Neuronal stem cell (in vitro differentiated cells): ENCODE data around the gene SZT2.

Source experiments
- DNase-seq: peaks from one replicate; pipeline ENCODE4 v3.0.0-alpha.2; 2013; ENCODE audit warnings: low spot score
- H2AFZ ChIP-seq: one replicate; pipeline ENCODE4 v1.6.1; 2013; ENCODE audit warnings: mild to moderate bottlenecking, low read length, inconsistent platforms
- H2AK5ac ChIP-seq: 2 replicates; pipeline ENCODE4 v1.6.1; 2013; ENCODE audit warnings: low read depth, mild to moderate bottlenecking, inconsistent platforms, low read length, moderate library complexity, mixed read lengths
- H2BK120ac ChIP-seq: 2 replicates; pipeline ENCODE4 v1.6.1; 2013; ENCODE audit warnings: low read depth, mild to moderate bottlenecking, inconsistent platforms, low read length, moderate library complexity, mixed read lengths
- H2BK12ac ChIP-seq: one replicate; pipeline ENCODE4 v1.6.1; 2013; ENCODE audit warnings: low read length, inconsistent platforms
- H2BK15ac ChIP-seq: 2 replicates; pipeline ENCODE4 v1.6.1; 2013; ENCODE audit warnings: mild to moderate bottlenecking, low read length, inconsistent platforms, mixed read lengths
- H2BK5ac ChIP-seq: one replicate; pipeline ENCODE4 v1.6.1; 2013; ENCODE audit warnings: inconsistent platforms, mild to moderate bottlenecking, low read length, moderate library complexity
- H3K14ac ChIP-seq: one replicate; pipeline ENCODE4 v1.6.1; 2013; ENCODE audit warnings: low read length, inconsistent platforms
- H3K18ac ChIP-seq: 2 replicates; pipeline ENCODE4 v1.6.1; 2013; ENCODE audit warnings: low read length, inconsistent platforms
- H3K23ac ChIP-seq: 2 replicates; pipeline ENCODE4 v1.6.1; 2013; ENCODE audit warnings: low read depth, mild to moderate bottlenecking, mixed read lengths, low read length, inconsistent platforms; ENCODE audit not compliant: poor library complexity
- H3K27ac ChIP-seq: replicated peaks from 3 replicates; pipeline ENCODE4 v1.5.1; 2013; ENCODE audit warnings: low read length, inconsistent platforms
- H3K27me3 ChIP-seq, 3 experiments: 2 replicates each; pipeline ENCODE4 v1.6.1; 2013; ENCODE audit warnings: low read length in 3 of 3, mild to moderate bottlenecking in 2 of 3, inconsistent platforms in 1 of 3, low read depth in 1 of 3, mixed read lengths in 1 of 3, moderate library complexity in 1 of 3; ENCODE audit not compliant: control insufficient read depth in 3 of 3, insufficient read depth in 3 of 3
- H3K36me3 ChIP-seq, 2 donors: replicated peaks in 1 of 2; 2 replicates each; pipeline ENCODE4 v1.6.1; 2013; ENCODE audit warnings: low read length in 2 of 2; ENCODE audit not compliant: control insufficient read depth in 2 of 2, insufficient read depth in 2 of 2
- H3K4ac ChIP-seq: 2 replicates; pipeline ENCODE4 v1.6.1; 2013; ENCODE audit warnings: inconsistent platforms, mild to moderate bottlenecking, low read length, moderate library complexity
- H3K4me1 ChIP-seq, 2 donors: 1 replicate in 1 of 2; 2 replicates in 1 of 2; pipeline ENCODE4 v1.6.1; 2013; ENCODE audit warnings: low read length in 2 of 2, low read depth in 1 of 2; ENCODE audit not compliant: control insufficient read depth in 2 of 2, insufficient read depth in 1 of 2
- H3K4me2 ChIP-seq: one replicate; pipeline ENCODE4 v1.6.1; 2013; ENCODE audit warnings: mild to moderate bottlenecking, low read length, inconsistent platforms; ENCODE audit not compliant: insufficient read depth, poor library complexity, severe bottlenecking
- H3K4me3 ChIP-seq, 2 donors: 2 replicates each; pipeline ENCODE4 v1.5.1; 2013; ENCODE audit warnings: low read length in 2 of 2, mild to moderate bottlenecking in 2 of 2, inconsistent platforms in 1 of 2, moderate library complexity in 1 of 2
- H3K79me1 ChIP-seq: one replicate; pipeline ENCODE4 v1.6.1; 2013; ENCODE audit warnings: low read depth, mild to moderate bottlenecking, inconsistent platforms, low read length, moderate library complexity
- H3K9ac ChIP-seq: one replicate; pipeline ENCODE4 v1.6.1; 2013; ENCODE audit warnings: mild to moderate bottlenecking, low read depth, low read length, inconsistent platforms; ENCODE audit not compliant: poor library complexity
- H3K9me3 ChIP-seq, 2 donors: replicated peaks in 1 of 2; 2 replicates each; pipeline versions ENCODE3 to v1.6.1; 2013; ENCODE audit warnings: low read length in 2 of 2, mild to moderate bottlenecking in 2 of 2, inconsistent platforms in 1 of 2, low read depth in 1 of 2, mixed read lengths in 1 of 2, moderate library complexity in 1 of 2; ENCODE audit not compliant: control insufficient read depth in 2 of 2, insufficient read depth in 1 of 2
- H4K8ac ChIP-seq: one replicate; pipeline ENCODE4 v1.6.1; 2013; ENCODE audit warnings: low read depth, mild to moderate bottlenecking, inconsistent platforms, low read length, moderate library complexity
- H4K91ac ChIP-seq: one replicate; pipeline ENCODE4 v1.6.1; 2013; ENCODE audit warnings: low read length, low read depth, mild to moderate bottlenecking, inconsistent platforms; ENCODE audit not compliant: poor library complexity
- WGBS, 2 donors: extraction: QIAGEN DNeasy Blood & Tissue Kit; methylation state at CpG; one replicate each; pipeline ENCODE4 v1.1.7; 2013; ENCODE audit warnings: missing lambda C conversion rate in 2 of 2, mixed read lengths in 1 of 2; ENCODE audit not compliant: insufficient read length in 2 of 2, insufficient replicate concordance in 1 of 2; ENCODE audit errors: extremely low coverage in 2 of 2; 5-methylcytosine and 5-hydroxymethylcytosine counted together

The SZT2 gene

DNA sequence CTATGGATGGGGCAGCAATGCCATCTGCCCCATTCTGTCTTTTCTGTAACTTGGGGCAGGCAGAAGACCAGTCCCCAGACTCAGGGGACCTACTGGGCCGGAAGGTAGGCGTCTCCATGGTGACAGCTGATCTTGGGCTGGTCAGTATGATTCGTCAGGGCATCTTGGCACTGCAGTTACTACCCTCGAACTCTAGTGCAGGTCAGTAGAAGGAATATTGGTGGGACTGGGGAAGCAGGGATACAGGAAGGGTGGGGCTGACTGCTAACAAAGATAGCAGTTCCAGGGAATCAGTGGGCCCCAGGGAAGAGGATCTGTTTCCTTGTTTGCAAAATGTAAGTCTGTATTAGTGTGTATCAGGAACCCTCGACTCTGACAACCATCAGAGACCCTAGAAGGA, 26.2 kb downstream of the SZT2 start:
- no peak overlapping the region for H3K4me3 ChIP-seq
- H4K8ac ChIP-seq = no peak overlapping the region
- WGBS, 2 donors = no CpG with 5 or more reads among the region's 5 CpGs
- H3K23ac ChIP-seq = no peak overlapping the region
- H3K4me1 ChIP-seq = no peaks in the 10 kb centered on the region
- H3K4ac ChIP-seq = no peak overlapping the region
- no peak overlapping the region for H2BK12ac ChIP-seq
- no peak overlapping the region for H3K4me2 ChIP-seq
- no peak overlapping the region for H3K18ac ChIP-seq
- no peak overlapping the region for H2AK5ac ChIP-seq
- no peak overlapping the region for H3K14ac ChIP-seq
- no peak overlapping the region for H2BK120ac ChIP-seq
- no peak overlapping the region for H2AFZ ChIP-seq
- H3K27ac ChIP-seq = no peak overlapping the region
- no peak overlapping the region for H3K9ac ChIP-seq
- no peak overlapping the region for H4K91ac ChIP-seq
- no peaks in the 10 kb centered on the region for H3K27me3 ChIP-seq
- H3K79me1 ChIP-seq = no peaks in the 10 kb centered on the region
- peaks cover 21 to 65% of the 10 kb centered on the region in 2 donors for H3K36me3 ChIP-seq
- H2BK15ac ChIP-seq = no peak overlapping the region
- no peaks in the 10 kb centered on the region for H3K9me3 ChIP-seq
- no peak overlapping the region for H2BK5ac ChIP-seq
- no peak for DNase-seq

DNA sequence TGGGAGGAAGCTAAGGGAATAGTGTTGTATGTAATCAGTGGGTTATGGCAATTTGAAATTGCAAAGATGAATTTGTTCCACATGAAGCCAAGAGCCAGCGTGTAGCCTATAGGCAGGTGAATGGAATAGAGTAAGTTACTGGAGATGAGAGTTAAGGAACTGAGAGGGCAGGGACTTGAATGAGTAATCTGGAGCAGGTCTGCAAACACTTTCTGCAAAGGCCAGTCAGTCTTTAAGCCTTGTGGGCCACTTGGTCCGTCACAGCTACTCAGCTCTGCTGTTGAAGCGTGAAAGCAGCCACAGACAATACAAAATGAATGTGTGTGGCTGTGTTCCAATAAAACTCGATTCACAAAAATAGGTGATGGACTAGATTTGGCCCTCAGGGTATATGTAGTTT, 29.2 kb downstream of the SZT2 start:
- Histone ChIP-seq H3K27ac (no peak overlapping the region), H3K9me3 (no peaks in the 10 kb centered on the region), H2AK5ac (no peak overlapping the region), H3K36me3 (peaks cover 42 to 84% of the 10 kb centered on the region in 2 donors), H3K4me1 (no peaks in the 10 kb centered on the region), H2BK12ac (no peak overlapping the region), H3K9ac (no peak overlapping the region), H2BK120ac (no peak overlapping the region), H3K79me1 (no peaks in the 10 kb centered on the region), H3K27me3 (no peaks in the 10 kb centered on the region), H3K14ac (no peak overlapping the region), H3K23ac (no peak overlapping the region), H3K4me2 (no peak overlapping the region), H4K8ac (no peak overlapping the region), H3K4ac (no peak overlapping the region), H2BK5ac (no peak overlapping the region), H4K91ac (no peak overlapping the region), H3K18ac (no peak overlapping the region), H2BK15ac (no peak overlapping the region), H3K4me3 (no peak overlapping the region), H2AFZ (no peak overlapping the region)
- WGBS, 2 donors = no CpG with 5 or more reads among the region's 4 CpGs
- no peak for DNase-seq

DNA sequence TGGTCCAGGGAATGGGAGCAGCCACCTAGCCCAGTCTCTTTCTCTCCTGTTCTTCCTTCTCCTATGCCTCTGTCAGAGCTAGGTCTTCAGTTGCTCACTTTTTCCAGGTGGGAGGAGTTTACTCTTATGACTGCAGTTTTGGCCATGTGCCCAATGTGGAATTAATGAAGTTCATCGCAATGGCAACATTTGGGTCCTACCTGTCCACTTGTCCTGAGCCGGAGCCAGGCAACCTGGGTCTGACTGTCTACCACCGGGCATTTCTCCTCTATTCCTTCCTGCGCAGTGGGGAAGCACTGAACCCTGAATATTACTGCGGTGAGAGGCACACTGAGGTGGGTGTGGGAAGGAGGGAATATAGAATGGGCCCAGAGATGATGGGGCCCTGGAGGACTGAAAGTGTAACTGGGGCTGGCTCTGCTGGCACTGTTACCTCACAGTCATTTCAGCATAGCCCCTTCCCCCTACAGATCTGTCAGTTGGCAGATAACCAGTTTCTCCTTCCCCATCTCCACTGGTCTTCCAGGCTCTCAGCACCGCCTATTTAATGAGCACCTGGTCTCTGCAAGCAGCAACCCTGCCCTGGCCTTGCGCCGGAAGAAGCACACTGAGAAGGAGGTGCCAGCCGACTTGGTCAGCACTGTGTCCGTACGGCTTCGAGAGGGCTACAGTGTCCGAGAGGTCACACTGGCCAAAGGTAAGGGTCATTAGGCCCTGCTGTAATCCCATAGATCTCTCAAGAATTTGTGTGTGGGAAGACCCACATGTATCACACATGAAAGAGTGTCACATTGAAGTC, 30.1 kb downstream of the SZT2 start:
- no peaks in the 10 kb centered on the region for H3K27me3 ChIP-seq
- no CpG with 5 or more reads among the region's 13 CpGs for WGBS, 2 donors
- H3K9ac ChIP-seq = peak overlapping the region; percentile 25
- H3K14ac ChIP-seq = no peak overlapping the region
- H2AK5ac ChIP-seq = no peak overlapping the region
- no peak overlapping the region for H4K8ac ChIP-seq
- H3K36me3 ChIP-seq = peaks cover 51 to 93% of the 10 kb centered on the region in 2 donors
- no peak overlapping the region for H3K18ac ChIP-seq
- H3K9me3 ChIP-seq = no peaks in the 10 kb centered on the region
- DNase-seq = no peak
- H2BK12ac ChIP-seq = no peak overlapping the region
- no peak overlapping the region for H3K4ac ChIP-seq
- H2BK120ac ChIP-seq = no peak overlapping the region
- no peak overlapping the region for H4K91ac ChIP-seq
- no peak overlapping the region for H3K4me3 ChIP-seq
- no peak overlapping the region for H3K23ac ChIP-seq
- no peak overlapping the region for H2BK15ac ChIP-seq
- no peaks in the 10 kb centered on the region for H3K4me1 ChIP-seq
- no peaks in the 10 kb centered on the region for H3K79me1 ChIP-seq
- no peak overlapping the region for H3K27ac ChIP-seq
- no peak overlapping the region for H2AFZ ChIP-seq
- no peak overlapping the region for H3K4me2 ChIP-seq
- H2BK5ac ChIP-seq = no peak overlapping the region

DNA sequence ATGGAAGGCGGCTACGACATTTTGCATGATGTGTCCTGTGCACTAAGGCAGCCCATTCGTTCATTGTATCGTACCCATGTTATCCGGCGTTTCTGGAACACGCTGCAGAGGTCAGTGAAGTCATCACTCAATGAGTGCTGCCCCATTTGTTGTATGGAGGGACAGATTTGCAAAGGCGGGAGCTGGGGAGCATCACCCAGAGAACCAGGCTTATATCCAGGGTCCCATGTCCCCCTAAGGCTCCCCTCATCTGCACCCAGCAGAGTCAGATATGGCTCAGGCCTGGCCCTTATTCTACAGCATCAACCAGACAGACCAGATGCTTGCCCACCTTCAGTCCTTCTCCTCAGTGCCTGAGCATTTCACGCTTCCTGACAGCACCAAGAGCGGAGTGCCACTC, 31.2 kb downstream of the SZT2 start:
- H4K91ac ChIP-seq = no peak overlapping the region
- peaks cover 54 to 93% of the 10 kb centered on the region in 2 donors for H3K36me3 ChIP-seq
- no peak overlapping the region for H3K23ac ChIP-seq
- no peak overlapping the region for H3K4ac ChIP-seq
- peak overlapping the region in 1 of 2 donors; percentile 27 for H3K4me3 ChIP-seq
- no peak overlapping the region for H3K4me2 ChIP-seq
- H3K79me1 ChIP-seq = no peaks in the 10 kb centered on the region
- H2BK120ac ChIP-seq = no peak overlapping the region
- H2AK5ac ChIP-seq = no peak overlapping the region
- H2BK15ac ChIP-seq = no peak overlapping the region
- no peaks in the 10 kb centered on the region for H3K27me3 ChIP-seq
- no peak for DNase-seq
- no peak overlapping the region for H3K27ac ChIP-seq
- WGBS, 2 donors = no CpG with 5 or more reads among the region's 10 CpGs
- no peaks in the 10 kb centered on the region for H3K4me1 ChIP-seq
- H2BK12ac ChIP-seq = no peak overlapping the region
- H4K8ac ChIP-seq = no peak overlapping the region
- no peak overlapping the region for H3K9ac ChIP-seq
- no peak overlapping the region for H3K18ac ChIP-seq
- H3K14ac ChIP-seq = no peak overlapping the region
- H2AFZ ChIP-seq = no peak overlapping the region
- no peaks in the 10 kb centered on the region for H3K9me3 ChIP-seq
- peak overlapping the region; percentile 35 for H2BK5ac ChIP-seq
